Aorta (tissue), 5 donors: Measurements from ENCODE around the gene PPP1CC. TPM values are rescaled to one million over a fixed set of nuclear protein-coding genes. Genes with fewer than 3 reads are reported as not detected.
"Not testable (repeated sequence)": the region's sequence is repeated elsewhere in the genome, so short reads cannot be mapped to it uniquely, and the experiment has no call there.

Source experiments
- ATAC-seq: fragments of 200-7000 bp; cut with Tn5 transposase; one replicate; pipeline ENCODE4 v1.9.1; 2022; ENCODE audit warnings: moderate library complexity; ENCODE audit not compliant: low FRiP score
- DNase-seq, 2 donors: peaks; one replicate each; pipeline ENCODE4 v3.0.0-alpha.2; 2020
- H3K27ac ChIP-seq, 2 donors: one replicate each; pipeline ENCODE4 v1.5.1; 2013; ENCODE audit warnings: low read length in 2 of 2, mild to moderate bottlenecking in 2 of 2, moderate library complexity in 2 of 2, control low read depth in 1 of 2, inconsistent platforms in 1 of 2, low read depth in 1 of 2
- H3K27me3 ChIP-seq, 2 donors: one replicate each; pipeline ENCODE4 v1.6.1; 2013; ENCODE audit warnings: control low read depth in 1 of 2, low read length in 1 of 2, mild to moderate bottlenecking in 1 of 2, moderate library complexity in 1 of 2; ENCODE audit not compliant: insufficient read depth in 2 of 2, control insufficient read depth in 1 of 2
- H3K36me3 ChIP-seq, 2 donors: one replicate each; pipeline ENCODE4 v1.6.1; 2013; ENCODE audit warnings: control low read depth in 1 of 2, low read length in 1 of 2, mild to moderate bottlenecking in 1 of 2; ENCODE audit not compliant: insufficient read depth in 2 of 2, control insufficient read depth in 1 of 2
- H3K4me1 ChIP-seq, 2 donors: one replicate each; pipeline ENCODE4 v1.6.1; 2013; ENCODE audit warnings: low read length in 2 of 2, control low read depth in 1 of 2, mild to moderate bottlenecking in 1 of 2, moderate library complexity in 1 of 2; ENCODE audit not compliant: insufficient read depth in 2 of 2, control insufficient read depth in 1 of 2
- H3K4me3 ChIP-seq, 2 donors: one replicate each; pipeline ENCODE4 v1.5.1; 2013; ENCODE audit warnings: low read length in 2 of 2, control low read depth in 1 of 2, mild to moderate bottlenecking in 1 of 2
- H3K9me3 ChIP-seq: one replicate; pipeline ENCODE4 v1.6.1; 2013; ENCODE audit warnings: mild to moderate bottlenecking, low read length; ENCODE audit not compliant: control insufficient read depth
- WGBS, 2 donors: extraction: QIAGEN DNeasy Blood & Tissue Kit; methylation state at CpG; one replicate each; pipeline ENCODE4 v1.1.7; 2013; 5-methylcytosine and 5-hydroxymethylcytosine counted together
- intact Hi-C, 2 donors: fragments of 100-400 bp; cut with DNase I; formaldehyde crosslinking; loops; one replicate each; pipeline versions ENCODE4 v1.14.2 to v1.15.0; 2022
- polyA plus RNA-seq, 2 donors: library from polyadenylated mRNA; stranded (reverse); fragments of 200-250 nt; gene quantifications; one replicate each; pipeline ENCODE4 v1.2.3, GENCODE V29; 2013
- total RNA-seq, 2 donors: library from RNA; stranded (reverse); fragmentation: NEBNext Ultra II Directional; extraction: Animal tissue kit (Norgen Biotek cat#: 25700); gene quantifications; one replicate each; pipeline ENCODE4 v1.2.1, GENCODE V29; 2021
- donor health status: healthy with polysubstance abuse.
- donor health status: Bipolar disorder and iron deficiency.
- donor health status: DM: no; HTN: no; CAD: no.
- donor health status: DM: no; HTN: no; CAD: no.
- donor health status: DM: yes; HTN: yes; CAD: no.

The PPP1CC gene
- total and polyA plus RNA-seq, 4 donors = 73.8 to 178 (median 85.1) TPM

GRCh38 chr12:110778833-110779577, 36.3 kb upstream of the PPP1CC start:
- Histone ChIP-seq H3K4me1 (no peaks in the 10 kb centered on the region), H3K4me3 (no peak overlapping the region), H3K27me3 (no peaks in the 10 kb centered on the region), H3K27ac (no peak overlapping the region), H3K36me3 (no peaks in the 10 kb centered on the region), H3K9me3 (no peaks in the 10 kb centered on the region)
- intact Hi-C loops = no loop called here
- ATAC-seq = no peak
- DNase-seq = no peak
- WGBS, 2 donors = 84% methylated on average over 7 of the region's 7 CpGs

GRCh38 chr12:110776410-110776809, 33.7 kb upstream of the PPP1CC start:
- ATAC-seq (no peak), DNase-seq (no peak)
- H3K36me3 ChIP-seq = no peaks in the 10 kb centered on the region
- H3K27me3 ChIP-seq = no peaks in the 10 kb centered on the region
- H3K27ac ChIP-seq = no peak overlapping the region
- no peaks in the 10 kb centered on the region for H3K9me3 ChIP-seq
- 82 to 83% methylated on average over 4 of the region's 4 CpGs for WGBS, 2 donors
- intact Hi-C loops = no loop called here
- H3K4me3 ChIP-seq = no peak overlapping the region
- H3K4me1 ChIP-seq = no peaks in the 10 kb centered on the region

GRCh38 chr12:110775997-110776396, 33.3 kb upstream of the PPP1CC start:
- Histone ChIP-seq H3K4me1 (no peaks in the 10 kb centered on the region), H3K4me3 (no peak overlapping the region), H3K36me3 (no peaks in the 10 kb centered on the region), H3K27ac (no peak overlapping the region), H3K27me3 (no peaks in the 10 kb centered on the region), H3K9me3 (no peaks in the 10 kb centered on the region)
- no peak for ATAC-seq
- 90 to 96% methylated on average over 1 of the region's 1 CpG for WGBS, 2 donors
- DNase-seq = no peak
- intact Hi-C loops = no loop called here

GRCh38 chr12:110774824-110775223, 32.1 kb upstream of the PPP1CC start:
- no peaks in the 10 kb centered on the region for H3K9me3 ChIP-seq
- H3K4me1 ChIP-seq = no peaks in the 10 kb centered on the region
- no peaks in the 10 kb centered on the region for H3K27me3 ChIP-seq
- ATAC-seq = no peak
- H3K27ac ChIP-seq = no peak overlapping the region
- no peak overlapping the region for H3K4me3 ChIP-seq
- no peak for DNase-seq
- intact Hi-C loops = no loop called here
- WGBS, 2 donors = 88 to 93% methylated on average over 2 of the region's 2 CpGs
- H3K36me3 ChIP-seq = no peaks in the 10 kb centered on the region

- peaks cover 2% of the 10 kb centered on the region for H3K9me3 ChIP-seq
- H3K27ac ChIP-seq = no peak overlapping the region
- no peak overlapping the region for H3K4me3 ChIP-seq
- ATAC-seq = no peak
- H3K27me3 ChIP-seq = no peaks in the 10 kb centered on the region
- DNase-seq = no peak
- WGBS, 2 donors = 93 to 96% methylated on average over 5 of the region's 5 CpGs
- intact Hi-C loops = no loop called here
- H3K36me3 ChIP-seq = no peaks in the 10 kb centered on the region
- no peaks in the 10 kb centered on the region for H3K4me1 ChIP-seq
Measured at GRCh38 chr12:110768960-110769359, 26.3 kb upstream of the PPP1CC start.

- no peak for DNase-seq
- Histone ChIP-seq H3K4me1 (no peaks in the 10 kb centered on the region), H3K4me3 (no peak overlapping the region), H3K9me3 (peaks cover 2% of the 10 kb centered on the region), H3K36me3 (no peaks in the 10 kb centered on the region), H3K27ac (no peak overlapping the region), H3K27me3 (no peaks in the 10 kb centered on the region)
- no peak for ATAC-seq
- intact Hi-C loops = no loop called here
- 96 to 99% methylated on average over 3 of the region's 3 CpGs for WGBS, 2 donors
Measured at GRCh38 chr12:110767863-110768262, 25.2 kb upstream of the PPP1CC start.

- peaks cover 2% of the 10 kb centered on the region for H3K9me3 ChIP-seq
- H3K27ac ChIP-seq = no peak overlapping the region
- no peak for DNase-seq
- intact Hi-C loops = no loop called here
- no peaks in the 10 kb centered on the region for H3K4me1 ChIP-seq
- no peak overlapping the region for H3K4me3 ChIP-seq
- WGBS, 2 donors = 64 to 66% methylated on average over 7 of the region's 7 CpGs
- ATAC-seq = no peak
- no peaks in the 10 kb centered on the region for H3K27me3 ChIP-seq
- H3K36me3 ChIP-seq = no peaks in the 10 kb centered on the region
Measured at GRCh38 chr12:110766311-110767154, 23.8 kb upstream of the PPP1CC start.

- H3K27ac ChIP-seq, H3K4me3 ChIP-seq, H3K36me3 ChIP-seq, intact Hi-C loops, H3K9me3 ChIP-seq, DNase-seq, H3K27me3 ChIP-seq, H3K4me1 ChIP-seq, ATAC-seq: not testable (repeated sequence)
- 73 to 79% methylated on average over 3 of the region's 3 CpGs for WGBS, 2 donors
Measured at GRCh38 chr12:110765572-110765971, 22.9 kb upstream of the PPP1CC start.

GRCh38 chr12:110765111-110765510, 22.4 kb upstream of the PPP1CC start:
- intact Hi-C loops = no loop called here
- Histone ChIP-seq H3K36me3 (no peaks in the 10 kb centered on the region), H3K4me3 (no peak overlapping the region), H3K27ac (no peak overlapping the region), H3K9me3 (peaks cover 2% of the 10 kb centered on the region), H3K4me1 (no peaks in the 10 kb centered on the region), H3K27me3 (no peaks in the 10 kb centered on the region)
- WGBS, 2 donors = 51 to 59% methylated on average over 4 of the region's 4 CpGs
- DNase-seq (no peak), ATAC-seq (no peak)
